Neural cell (in vitro differentiated cells): ENCODE data around the gene UTP3.

Experiments
- EZH2 ChIP-seq: fragments of 200-600, 300-800 bp; shearing (Covaris generic), sonication (generic); IDR thresholded peaks from 2 replicates; pipeline ENCODE4 v1.6.1; 2014; ENCODE audit warnings: antibody characterized with exemption, low read length, borderline replicate concordance, mild to moderate bottlenecking; ENCODE audit not compliant: insufficient read depth, poor library complexity, severe bottlenecking
- TAF1 ChIP-seq: IDR thresholded peaks from 2 replicates; pipeline ENCODE4 v1.6.1; 2012; ENCODE audit warnings: low read depth

- TF ChIP-seq TAF1, result no peak
- no peak for TF ChIP-seq EZH2
Observed at GRCh38 chr4:70713453-70714078, 25.2 kb downstream of the UTP3 start.
